DND-41 (cell line): Measurements from ENCODE around the gene NEU4.
"Not testable (repeated sequence)": the region's sequence is repeated elsewhere in the genome, so short reads cannot be mapped to it uniquely, and the experiment has no call there.

Experiments used
- ATAC-seq: fragments of 200-7000 bp; cut with Tn5 transposase; 3 replicates; pipeline ENCODE4 v1.9.1; 2021; ENCODE audit warnings: low read depth; ENCODE audit not compliant: insufficient read depth
- DNase-seq: peaks from one replicate; pipeline ENCODE4 v3.0.0-alpha.2; 2020
- H2AFZ ChIP-seq: 2 replicates; pipeline ENCODE4 v1.6.0; 2012; ENCODE audit warnings: low read depth, low read length
- H3K27ac ChIP-seq: 2 replicates; pipeline ENCODE4 v1.5.1; 2012; ENCODE audit warnings: low read length, inconsistent platforms
- H3K27me3 ChIP-seq: fragments of 200-600 bp; sonication (generic); 2 replicates; pipeline ENCODE4 v1.6.0; 2012; ENCODE audit warnings: low read length, mild to moderate bottlenecking, inconsistent platforms; ENCODE audit not compliant: insufficient read depth, poor library complexity
- H3K36me3 ChIP-seq: 2 replicates; pipeline ENCODE4 v1.5.1; 2012; ENCODE audit warnings: low read length, inconsistent platforms; ENCODE audit not compliant: insufficient read depth
- H3K4me1 ChIP-seq: 2 replicates; pipeline ENCODE4 v1.5.1; 2012; ENCODE audit warnings: mild to moderate bottlenecking, low read length; ENCODE audit not compliant: insufficient read depth
- H3K4me2 ChIP-seq: 2 replicates; pipeline ENCODE4 v1.6.0; 2012; ENCODE audit warnings: mild to moderate bottlenecking, moderate library complexity, low read length, inconsistent platforms; ENCODE audit not compliant: insufficient read depth
- H3K4me3 ChIP-seq, 2 experiments: fragments of 200-600 bp in 1 of 2; shearing (Covaris generic) in 1 of 2; 2 replicates each; pipeline ENCODE4 v1.5.1; 2012 to 2016; ENCODE audit warnings: inconsistent platforms in 2 of 2, low read length in 2 of 2, mild to moderate bottlenecking in 2 of 2, low read depth in 1 of 2, moderate library complexity in 1 of 2
- H3K79me2 ChIP-seq: 2 replicates; pipeline ENCODE4 v1.6.0; 2012; ENCODE audit warnings: low read length, inconsistent platforms; ENCODE audit not compliant: insufficient read depth
- H3K9ac ChIP-seq: 2 replicates; pipeline ENCODE4 v1.6.0; 2012; ENCODE audit warnings: low read depth, mild to moderate bottlenecking, inconsistent platforms, low read length, moderate library complexity
- H3K9me3 ChIP-seq: 2 replicates; pipeline ENCODE4 v1.5.1; 2012; ENCODE audit warnings: low read length, moderate library complexity, mild to moderate bottlenecking, inconsistent platforms; ENCODE audit not compliant: insufficient read depth, severe bottlenecking
- H4K20me1 ChIP-seq: 2 replicates; pipeline ENCODE4 v1.6.0; 2012; ENCODE audit warnings: low read length; ENCODE audit not compliant: insufficient read depth
- EZH2 ChIP-seq: IDR thresholded peaks from 3 replicates; pipeline ENCODE4 v1.6.1; 2012; ENCODE audit warnings: borderline replicate concordance, low read depth, mild to moderate bottlenecking, moderate library complexity, low read length, inconsistent platforms; ENCODE audit not compliant: severe bottlenecking
- TF ChIP-seq, protein P1 (sequence below): IDR thresholded peaks from 2 replicates; pipeline ENCODE4 v1.5.1; 2012; ENCODE audit warnings: borderline replicate concordance, low read length, moderate library complexity, mild to moderate bottlenecking; ENCODE audit not compliant: poor library complexity, severe bottlenecking; ENCODE audit errors: extremely low read depth

NEU4 gene

GRCh38 chr2:241808721-241809382, at the start of gene NEU4:
Gene NEU4, plus strand, starts transcription at chr2:241809193. Its CDS starts 5,292 bp downstream, at chr2:241814485.
- Histone ChIP-seq H3K79me2 (no peaks in the 10 kb centered on the region), H3K36me3 (no peaks in the 10 kb centered on the region), H3K27ac (no peak within 1 kb of the TSS), H3K9ac (no peak within 1 kb of the TSS), H4K20me1 (peaks cover 39% of the 10 kb centered on the region), H3K4me1 (peaks cover 17% of the 10 kb centered on the region), H2AFZ (no peak within 1 kb of the TSS), H3K9me3 (no peaks in the 10 kb centered on the region), H3K27me3 (peaks cover 11% of the 10 kb centered on the region), H3K4me2 (no peak within 1 kb of the TSS), H3K4me3 (no peak within 1 kb of the TSS)
- TF ChIP-seq, protein P1, sequence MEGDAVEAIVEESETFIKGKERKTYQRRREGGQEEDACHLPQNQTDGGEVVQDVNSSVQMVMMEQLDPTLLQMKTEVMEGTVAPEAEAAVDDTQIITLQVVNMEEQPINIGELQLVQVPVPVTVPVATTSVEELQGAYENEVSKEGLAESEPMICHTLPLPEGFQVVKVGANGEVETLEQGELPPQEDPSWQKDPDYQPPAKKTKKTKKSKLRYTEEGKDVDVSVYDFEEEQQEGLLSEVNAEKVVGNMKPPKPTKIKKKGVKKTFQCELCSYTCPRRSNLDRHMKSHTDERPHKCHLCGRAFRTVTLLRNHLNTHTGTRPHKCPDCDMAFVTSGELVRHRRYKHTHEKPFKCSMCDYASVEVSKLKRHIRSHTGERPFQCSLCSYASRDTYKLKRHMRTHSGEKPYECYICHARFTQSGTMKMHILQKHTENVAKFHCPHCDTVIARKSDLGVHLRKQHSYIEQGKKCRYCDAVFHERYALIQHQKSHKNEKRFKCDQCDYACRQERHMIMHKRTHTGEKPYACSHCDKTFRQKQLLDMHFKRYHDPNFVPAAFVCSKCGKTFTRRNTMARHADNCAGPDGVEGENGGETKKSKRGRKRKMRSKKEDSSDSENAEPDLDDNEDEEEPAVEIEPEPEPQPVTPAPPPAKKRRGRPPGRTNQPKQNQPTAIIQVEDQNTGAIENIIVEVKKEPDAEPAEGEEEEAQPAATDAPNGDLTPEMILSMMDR = no peak
- no peak for TF ChIP-seq EZH2
- no peak for DNase-seq
- ATAC-seq = no peak

- not testable (repeated sequence) for H3K4me2 ChIP-seq, H3K4me1 ChIP-seq, H3K9me3 ChIP-seq, H2AFZ ChIP-seq, H3K27me3 ChIP-seq, DNase-seq, H3K4me3 ChIP-seq, H3K9ac ChIP-seq, H3K27ac ChIP-seq, ATAC-seq, H3K79me2 ChIP-seq
- peaks cover 26% of the 10 kb centered on the region for H4K20me1 ChIP-seq
- peaks cover 39% of the 10 kb centered on the region for H3K36me3 ChIP-seq
Measured at GRCh38 chr2:241759893-241760292, 49.1 kb upstream of the NEU4 start.

DNA sequence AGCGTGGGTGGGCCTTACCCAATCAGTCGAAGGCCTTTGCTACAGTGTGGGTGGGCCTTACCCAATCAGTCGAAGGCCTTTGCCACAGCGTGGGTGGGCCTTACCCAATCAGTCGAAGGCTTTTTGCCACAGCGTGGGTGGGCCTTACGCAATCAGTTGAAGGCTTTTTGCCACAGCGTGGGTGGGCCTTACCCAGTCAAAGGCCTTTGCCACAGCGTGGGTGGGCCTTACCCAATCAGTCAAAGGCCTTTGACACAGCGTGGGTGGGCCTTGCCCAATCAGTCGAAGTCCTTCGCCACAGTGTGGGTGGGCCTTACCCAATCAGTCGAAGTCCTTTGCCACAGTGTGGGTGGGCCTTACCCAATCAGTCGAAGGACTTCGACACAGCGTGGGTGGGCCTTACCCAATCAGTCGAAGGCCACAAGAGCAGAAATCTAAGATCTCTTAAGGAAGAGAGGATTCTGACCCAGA, 48.7 kb upstream of the NEU4 start:
- no peaks in the 10 kb centered on the region for H3K4me1 ChIP-seq
- H3K9ac ChIP-seq = no peak overlapping the region
- DNase-seq = no peak
- peaks cover 26% of the 10 kb centered on the region for H4K20me1 ChIP-seq
- H3K79me2 ChIP-seq = no peaks in the 10 kb centered on the region
- no peaks in the 10 kb centered on the region for H3K9me3 ChIP-seq
- no peaks in the 10 kb centered on the region for H3K27me3 ChIP-seq
- no peak overlapping the region for H3K4me2 ChIP-seq
- no peak overlapping the region for H3K27ac ChIP-seq
- no peak overlapping the region for H3K4me3 ChIP-seq
- peaks cover 37% of the 10 kb centered on the region for H3K36me3 ChIP-seq
- H2AFZ ChIP-seq = no peak overlapping the region
- ATAC-seq = no peak
- TF ChIP-seq EZH2 = no peak
- TF ChIP-seq, protein P1 = no peak

GRCh38 chr2:241762321-241762932, 46.6 kb upstream of the NEU4 start:
- H3K9ac ChIP-seq = no peak overlapping the region
- H3K4me2 ChIP-seq = no peak overlapping the region
- TF ChIP-seq, protein P1 = no peak
- TF ChIP-seq EZH2 = no peak
- no peaks in the 10 kb centered on the region for H3K79me2 ChIP-seq
- H2AFZ ChIP-seq = no peak overlapping the region
- H4K20me1 ChIP-seq = peaks cover 26% of the 10 kb centered on the region
- H3K4me3 ChIP-seq = no peak overlapping the region
- no peaks in the 10 kb centered on the region for H3K4me1 ChIP-seq
- H3K9me3 ChIP-seq = no peaks in the 10 kb centered on the region
- peaks cover 23% of the 10 kb centered on the region for H3K36me3 ChIP-seq
- DNase-seq (no peak), ATAC-seq (no peak)
- H3K27ac ChIP-seq = no peak overlapping the region
- H3K27me3 ChIP-seq = no peaks in the 10 kb centered on the region
